GM18511 (cell line): ENCODE data around the gene UIMC1.

Experiments
- ATAC-seq: cut with Tn5 transposase; IDR thresholded peaks from one replicate; pipeline ENCODE4 v1.9.1; 2021; ENCODE audit warnings: mild to moderate bottlenecking, moderate library complexity; ENCODE audit not compliant: unreplicated experiment

Gene UIMC1

DNA sequence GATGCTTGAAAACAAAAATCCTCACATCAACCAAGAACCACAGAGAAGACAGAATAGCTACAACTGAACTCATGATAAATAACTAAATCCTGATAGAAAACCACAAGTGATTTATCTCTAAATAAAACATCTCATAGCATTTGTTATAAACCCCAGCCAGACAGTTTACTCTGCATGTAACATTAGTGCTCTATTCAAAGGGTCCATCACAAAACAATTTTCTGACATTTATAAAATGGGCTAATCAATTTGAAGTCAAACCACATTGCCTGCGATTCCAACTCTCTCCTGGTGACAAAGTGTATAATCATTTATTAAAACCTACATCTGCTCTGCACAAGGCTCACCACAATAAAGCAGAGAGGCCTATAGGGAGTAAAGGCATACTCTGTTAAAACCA is 49.8 kb downstream of the UIMC1 start:
- no peak for ATAC-seq

- no peak for ATAC-seq
These were observed 50.7 kb downstream of the UIMC1 start for GRCh38 chr5:176955895-176956294.

- ATAC-seq: no peak
These were observed 52.5 kb downstream of the UIMC1 start for GRCh38 chr5:176954050-176954449.

- no peak for ATAC-seq
These were observed 53.9 kb downstream of the UIMC1 start for GRCh38 chr5:176952531-176953193.

GRCh38 chr5:176948458-176948857 is 58.1 kb downstream of the UIMC1 start:
- ATAC-seq: no peak

DNA sequence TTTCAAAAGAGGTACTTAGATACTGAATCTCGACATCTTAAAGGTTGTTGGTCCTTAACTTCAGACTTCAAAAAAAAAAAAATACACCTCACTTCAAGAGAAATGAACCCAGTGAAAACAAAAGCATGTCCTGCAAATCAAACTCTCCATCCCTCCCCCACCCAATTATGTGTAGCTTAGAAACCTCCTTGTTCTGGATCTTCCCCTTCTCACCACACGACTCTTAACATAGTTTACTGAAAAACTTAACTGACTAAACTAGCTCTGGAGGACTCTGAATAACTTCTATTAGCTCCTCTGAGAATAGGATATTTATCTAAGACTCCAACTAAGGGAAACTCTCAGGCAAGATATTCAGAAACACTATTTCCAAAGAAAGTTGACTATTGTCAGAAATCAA is 58.7 kb downstream of the UIMC1 start:
- ATAC-seq: no peak

DNA sequence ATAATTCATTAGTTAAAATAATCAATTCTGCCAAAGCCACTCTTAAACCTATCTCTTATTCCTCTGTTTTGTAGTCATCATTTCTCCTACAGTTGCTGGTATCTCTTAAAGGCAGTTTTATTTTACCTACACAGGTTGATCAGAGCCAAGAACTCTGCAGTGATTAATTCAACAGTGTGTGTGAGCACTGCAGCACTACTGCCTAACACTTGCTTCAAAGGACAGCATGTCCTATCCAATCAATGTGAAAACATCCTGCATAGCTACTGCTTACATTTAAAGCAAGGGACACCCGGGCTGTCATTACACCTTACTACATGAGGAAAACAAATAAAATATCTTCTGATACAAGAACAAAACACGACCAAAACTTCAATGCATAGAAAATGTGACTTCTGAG is 62.3 kb downstream of the UIMC1 start:
- no peak for ATAC-seq

- no peak for ATAC-seq
These were observed 62.8 kb downstream of the UIMC1 start for GRCh38 chr5:176943816-176944215.

DNA sequence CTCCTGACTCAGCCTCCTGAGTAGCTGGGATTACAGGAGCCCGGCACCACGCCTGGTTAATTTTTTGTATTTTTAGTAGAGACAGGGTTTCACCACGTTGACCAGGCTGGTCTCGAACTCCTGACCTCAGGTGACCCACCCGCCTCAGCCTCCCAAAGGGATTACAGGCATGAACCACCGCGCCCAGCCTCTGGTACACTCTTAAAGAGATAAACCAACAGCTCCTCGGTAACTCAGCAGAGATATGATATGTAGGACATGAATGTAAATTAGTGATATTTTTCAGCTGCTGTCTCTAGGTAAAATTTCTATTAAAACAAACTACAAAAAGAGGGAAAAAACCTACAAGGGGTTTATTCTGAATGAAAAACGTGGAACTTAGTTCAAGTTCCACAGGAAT is 64.6 kb downstream of the UIMC1 start:
- ATAC-seq: no peak

DNA sequence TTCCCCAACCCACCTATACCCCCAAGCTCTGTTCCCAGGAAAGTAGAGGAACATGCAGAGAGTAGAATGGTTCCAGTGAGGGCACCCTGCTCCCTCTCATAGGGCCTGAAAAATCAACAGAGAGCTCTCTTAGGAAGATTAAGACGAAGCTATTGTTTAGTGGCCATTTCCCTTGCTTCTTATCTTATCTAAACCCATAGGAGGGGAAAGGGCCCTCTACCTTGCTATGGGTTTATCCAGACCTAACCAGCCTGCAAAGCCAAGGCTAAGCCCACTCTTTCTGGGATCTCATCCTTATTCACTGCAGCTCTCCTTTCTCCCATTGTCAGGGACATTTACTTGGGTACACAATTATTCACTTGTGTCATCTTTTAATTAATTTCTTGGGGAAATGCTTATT is 68.1 kb downstream of the UIMC1 start:
- ATAC-seq: no peak

DNA sequence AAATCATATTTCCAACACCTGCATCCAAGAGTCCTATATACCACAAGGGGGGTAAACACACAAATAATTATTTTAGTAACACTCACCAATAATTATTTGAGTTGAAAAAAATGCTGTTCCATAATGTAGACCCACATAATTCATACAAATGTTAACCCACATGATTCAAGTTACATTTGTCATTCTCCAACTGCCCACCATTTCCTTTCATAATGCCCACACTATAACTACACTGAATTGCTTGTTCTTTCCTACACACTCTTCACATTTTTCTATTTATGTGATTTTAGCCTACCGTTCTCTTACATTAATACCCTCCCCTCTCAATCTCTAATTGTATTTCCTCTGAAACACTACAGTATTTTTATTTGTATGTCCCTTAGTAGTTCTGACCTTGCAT is 71.6 kb downstream of the UIMC1 start:
- ATAC-seq: no peak

- ATAC-seq: no peak
These were observed 72.2 kb downstream of the UIMC1 start for GRCh38 chr5:176934309-176934930.

DNA sequence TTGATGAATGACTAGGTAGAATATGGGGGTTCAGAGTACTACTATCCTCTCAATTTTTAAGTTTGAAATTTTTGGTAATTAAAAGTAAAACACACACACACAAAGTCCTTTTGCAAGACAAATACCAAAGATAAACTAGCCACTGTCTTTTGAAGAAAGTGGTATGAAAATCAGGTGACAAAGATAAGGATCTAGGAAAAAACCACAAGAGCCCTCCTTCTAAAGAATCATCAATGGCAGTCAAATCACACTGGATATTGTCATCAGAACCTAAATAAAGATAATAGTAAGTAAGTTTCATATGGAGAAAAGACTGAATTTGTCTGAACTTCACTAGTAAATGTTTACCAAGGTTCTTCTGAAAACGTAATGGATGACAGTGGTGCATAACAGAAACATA is 76.9 kb downstream of the UIMC1 start:
- ATAC-seq: no peak

GRCh38 chr5:176927562-176927961 is 79.0 kb downstream of the UIMC1 start:
- no peak for ATAC-seq

DNA sequence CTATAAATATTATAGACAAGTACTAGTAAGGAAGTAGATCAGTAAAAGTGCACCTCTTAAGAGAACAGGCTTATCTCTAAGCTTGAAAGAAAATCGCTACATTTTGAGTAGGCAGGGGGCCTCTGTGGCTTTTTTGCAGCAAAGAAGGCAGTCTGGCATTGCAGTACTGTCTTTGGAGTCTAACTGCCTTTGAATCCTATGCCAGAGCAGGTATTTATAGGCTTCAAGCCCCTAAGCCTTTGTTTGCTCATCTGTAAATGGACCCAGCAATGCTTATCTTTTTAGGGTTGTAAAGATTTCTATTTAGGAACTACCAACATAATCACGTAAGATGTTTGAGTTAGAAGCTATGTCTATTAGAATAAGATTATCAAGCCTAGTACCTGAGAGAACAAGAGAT is 83.8 kb downstream of the UIMC1 start:
- ATAC-seq: no peak

DNA sequence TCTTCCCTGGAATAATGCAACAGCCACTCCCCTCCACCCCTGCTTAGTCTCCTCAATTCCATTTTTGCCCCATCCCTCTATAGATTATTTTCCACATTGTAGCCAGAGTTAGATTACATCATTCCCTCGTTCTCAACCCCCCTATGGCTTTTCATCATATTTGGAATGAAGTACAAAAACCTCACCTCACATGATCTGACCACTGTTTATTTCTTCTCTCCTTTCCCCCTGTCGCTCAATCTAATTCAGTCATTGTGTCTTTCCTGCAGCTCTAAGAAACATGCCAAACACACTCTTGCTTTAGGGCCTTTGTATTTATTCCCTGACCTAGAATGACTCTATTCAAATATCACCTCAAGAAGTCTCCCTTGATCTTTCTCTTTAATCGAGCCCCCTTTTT is 84.9 kb downstream of the UIMC1 start:
- ATAC-seq: no peak

- no peak for ATAC-seq
These were observed 88.0 kb downstream of the UIMC1 start for GRCh38 chr5:176918613-176919012.

DNA sequence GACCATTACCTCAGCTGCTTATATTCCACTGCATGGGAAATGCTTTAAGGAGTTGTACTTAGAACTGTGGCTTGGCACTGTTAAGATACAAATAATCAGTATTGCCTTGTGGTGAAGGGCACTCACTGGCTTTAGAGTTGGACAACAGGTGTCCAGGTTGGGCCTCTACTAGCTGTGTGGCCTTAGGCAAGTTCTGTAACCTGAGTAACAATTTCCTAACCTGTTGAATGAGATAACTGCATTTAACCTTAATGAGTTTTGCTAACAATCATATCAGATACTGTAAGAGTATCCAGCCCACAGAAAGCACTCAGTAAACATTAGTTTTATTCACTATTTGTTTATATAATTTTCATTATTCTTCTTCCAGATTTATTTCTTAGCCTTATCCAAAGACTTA is 90.2 kb downstream of the UIMC1 start:
- ATAC-seq: no peak

- ATAC-seq: no peak
These were observed 90.7 kb downstream of the UIMC1 start for GRCh38 chr5:176915906-176916305.

GRCh38 chr5:176912115-176912514 is 94.5 kb downstream of the UIMC1 start:
- no peak for ATAC-seq

DNA sequence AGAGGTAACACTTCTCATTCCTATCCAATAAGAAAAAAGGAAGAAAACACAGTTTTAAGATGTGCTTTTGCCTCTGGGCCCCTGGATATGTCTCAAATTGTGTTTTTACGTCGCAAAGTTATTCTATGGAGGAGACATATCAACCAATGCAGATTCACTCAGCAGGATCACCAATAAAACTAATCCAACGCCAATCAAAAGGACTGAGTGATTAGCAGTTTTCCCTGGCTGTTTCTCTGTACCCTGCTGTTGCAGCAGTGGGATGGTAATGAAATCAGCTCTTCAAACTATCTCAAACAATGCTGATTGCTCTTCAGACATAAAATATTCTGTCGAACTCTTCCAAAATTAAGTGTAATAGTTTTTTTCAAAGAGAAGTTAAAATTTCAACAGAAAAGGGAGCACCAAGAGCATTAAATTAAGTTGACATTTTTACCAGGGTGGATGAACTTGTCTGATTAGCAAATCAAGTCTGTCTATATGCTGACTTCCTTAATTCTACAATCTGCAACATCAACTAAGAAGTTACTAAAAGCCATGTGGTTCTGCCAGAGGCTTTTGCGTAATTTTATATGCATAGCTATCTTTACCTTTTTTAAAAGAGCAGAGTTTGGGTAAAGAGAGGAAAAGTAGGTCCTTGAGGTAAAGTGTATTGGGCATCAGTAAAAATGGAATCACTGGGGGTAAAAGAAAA is 97.8 kb downstream of the UIMC1 start:
- ATAC-seq: no peak

DNA sequence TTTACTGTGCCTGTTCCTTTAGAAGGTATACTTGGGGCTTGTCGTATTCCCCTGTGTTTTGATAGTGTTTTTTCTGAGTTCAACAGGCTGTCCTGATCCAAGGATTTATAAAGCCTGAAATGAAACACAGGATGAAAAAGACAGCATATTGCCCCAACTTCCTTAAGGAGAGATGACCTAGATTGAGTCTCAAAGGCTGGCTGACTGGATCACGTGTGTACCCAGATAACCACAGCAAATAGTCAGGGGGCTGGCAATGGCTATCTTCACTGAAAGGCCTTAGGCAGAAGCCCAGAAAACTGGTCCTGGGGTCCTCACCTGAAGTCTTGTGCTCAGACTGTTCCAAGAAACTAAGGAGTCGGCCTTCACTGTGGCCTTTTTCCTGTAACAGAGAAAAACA is 99.8 kb downstream of the UIMC1 start:
- no peak for ATAC-seq
